ENCODE results near the gene SPEM3.
A peak's percentile ranks its signal among the peaks of the same experiment; 100 is the strongest.

SPEM3 gene

GRCh38 chr17:7429722-7430121 is 1.1 kb downstream of the SPEM3 start:
- TF ChIP-seq CTCF (IDR thresholded peaks at IDR 0.05; ENCODE audit: low read depth, low read length, missing control alignments), result no peak
- DNase-seq (ENCODE audit: low read depth), result no peak
- H3K4me3 ChIP-seq (ENCODE audit: low read depth, low read length), result no peak overlapping the region

GRCh38 chr17:7431231-7431630 is 2.6 kb downstream of the SPEM3 start:
- no peak for TF ChIP-seq CTCF (IDR thresholded peaks at IDR 0.05; ENCODE audit: low read depth, low read length, missing control alignments)
- no peak overlapping the region for H3K4me3 ChIP-seq (ENCODE audit: low read depth, low read length)
- DNase-seq (ENCODE audit: low read depth), result no peak

GRCh38 chr17:7432296-7432695 is 3.6 kb downstream of the SPEM3 start:
- no peak overlapping the region for H3K4me3 ChIP-seq (ENCODE audit: low read depth, low read length)
- DNase-seq (ENCODE audit: low read depth), result no peak
- TF ChIP-seq CTCF (IDR thresholded peaks at IDR 0.05; ENCODE audit: low read depth, low read length, missing control alignments), result no peak

GRCh38 chr17:7435676-7436555 is 7.3 kb downstream of the SPEM3 start:
- peak; percentile 28 for TF ChIP-seq CTCF (IDR thresholded peaks at IDR 0.05; ENCODE audit: low read depth, low read length, missing control alignments)
- no peak for DNase-seq (ENCODE audit: low read depth)
- peak overlapping the region; percentile 63 for H3K4me3 ChIP-seq (ENCODE audit: low read depth, low read length)

GRCh38 chr17:7436556-7437368 is 8.1 kb downstream of the SPEM3 start:
- DNase-seq (ENCODE audit: low read depth), result no peak
- TF ChIP-seq CTCF (IDR thresholded peaks at IDR 0.05; ENCODE audit: low read depth, low read length, missing control alignments), result peak; percentile 77
- H3K4me3 ChIP-seq (ENCODE audit: low read depth, low read length), result peak overlapping the region; percentile 63

- DNase-seq (ENCODE audit: low read depth), result no peak
- no peak overlapping the region for H3K4me3 ChIP-seq (ENCODE audit: low read depth, low read length)
- no peak for TF ChIP-seq CTCF (IDR thresholded peaks at IDR 0.05; ENCODE audit: low read depth, low read length, missing control alignments)
Observed at GRCh38 chr17:7437369-7437863, 8.8 kb downstream of the SPEM3 start.

Data from GM12864 (cell line).